DOHH2 (cell line): ENCODE data around the gene DYDC2.

Experiments
- CTCF ChIP-seq: fragments of 200-600 bp; sonication (generic); IDR thresholded peaks from one replicate; pipeline ENCODE4 v1.5.1; 2014; ENCODE audit warnings: antibody characterized with exemption, mild to moderate bottlenecking, low read depth, low read length; ENCODE audit not compliant: poor library complexity, severe bottlenecking
- EZH2phosphoT487 ChIP-seq: fragments of 200-600 bp; sonication (generic); IDR thresholded peaks from 2 replicates; pipeline ENCODE4 v1.6.1; 2017; ENCODE audit warnings: borderline replicate concordance, mild to moderate bottlenecking, antibody characterized with exemption, low read length, moderate library complexity, mixed read lengths

- TF ChIP-seq CTCF (no peak), EZH2phosphoT487 (no peak)
Observed at GRCh38 chr10:80356989-80357850, 639 bp downstream of the DYDC2 start.
